Smooth muscle cell of the brain vasculature (primary cell): ENCODE measurements around the gene WDR37.

Experiments used
- DNase-seq: peaks from one replicate; pipeline ENCODE4 v3.0.0-alpha.2; 2012; ENCODE audit warnings: low read depth, low spot score

The WDR37 gene

GRCh38 chr10:1074052-1074747 lies 18.0 kb downstream of the WDR37 start:
- DNase-seq = no peak

- no peak for DNase-seq
These were observed 18.6 kb downstream of the WDR37 start for GRCh38 chr10:1074748-1075308.

DNA sequence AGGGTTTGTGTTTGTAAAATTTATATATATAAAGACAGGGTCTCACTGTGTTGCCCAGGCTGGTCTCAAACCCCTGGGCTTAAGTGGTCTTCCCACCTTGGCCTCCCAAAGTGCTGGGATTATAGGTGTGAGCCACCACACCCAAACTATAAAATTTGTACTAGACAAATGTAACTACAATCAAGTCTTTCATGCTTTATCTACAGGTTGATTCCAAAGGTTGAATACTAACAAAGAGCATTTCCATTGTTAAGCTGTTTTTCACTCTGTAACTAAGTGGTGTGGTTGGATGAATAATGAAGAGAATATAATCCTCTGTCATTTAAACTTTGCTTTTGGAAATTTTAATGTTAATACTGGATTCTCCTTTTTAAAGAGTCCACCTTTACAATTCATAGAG lies 22.5 kb downstream of the WDR37 start:
- no peak for DNase-seq

DNA sequence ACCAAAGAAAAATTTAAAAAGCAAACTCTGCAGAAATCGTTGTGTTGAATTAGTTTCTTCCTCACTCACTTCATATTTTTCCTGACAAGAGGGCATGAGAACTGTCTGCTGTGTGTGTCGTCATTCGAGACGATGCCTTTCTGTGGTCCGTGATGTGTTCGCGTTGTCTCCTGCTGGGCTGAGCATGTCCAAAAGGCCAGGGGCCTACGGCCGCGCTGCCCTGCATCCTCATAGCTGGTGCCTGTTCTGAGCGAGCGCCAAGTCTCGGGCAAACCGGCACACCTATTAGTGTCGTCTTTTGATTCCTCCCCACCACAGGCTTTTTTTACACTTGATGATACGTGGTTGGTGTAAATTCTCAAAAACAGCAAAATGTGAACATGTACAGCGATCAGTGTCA lies 27.4 kb downstream of the WDR37 start:
- no peak for DNase-seq

GRCh38 chr10:1084011-1084950 lies 28.1 kb downstream of the WDR37 start:
- no peak for DNase-seq

- no peak for DNase-seq
These were observed 29.1 kb downstream of the WDR37 start for GRCh38 chr10:1085258-1085657.

- no peak for DNase-seq
These were observed 30.6 kb downstream of the WDR37 start for GRCh38 chr10:1086787-1087186.

GRCh38 chr10:1089017-1089689 lies 33.0 kb downstream of the WDR37 start:
- DNase-seq = no peak

DNA sequence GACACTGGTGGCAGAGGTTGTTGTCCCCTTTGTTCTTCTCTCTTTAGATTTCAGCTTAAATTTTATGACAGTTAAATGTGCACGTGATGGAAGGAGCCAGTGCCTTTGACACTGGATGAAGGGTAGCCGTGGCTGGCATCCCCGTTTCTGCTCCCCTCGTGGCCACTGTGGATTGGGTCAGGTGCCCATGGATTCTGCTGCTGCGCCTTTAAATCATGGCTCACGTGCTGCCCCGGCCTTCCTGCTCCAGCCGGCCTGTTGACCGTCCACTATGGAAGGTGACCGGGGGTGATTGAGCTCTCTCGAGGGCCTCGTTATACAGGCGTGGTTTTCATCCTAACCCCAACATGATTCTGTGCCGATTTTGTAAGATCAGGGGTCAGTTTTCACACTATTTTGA lies 34.5 kb downstream of the WDR37 start:
- no peak for DNase-seq

- no peak for DNase-seq
These were observed 37.5 kb downstream of the WDR37 start for GRCh38 chr10:1093696-1094095.

GRCh38 chr10:1094112-1095057 lies 38.2 kb downstream of the WDR37 start:
- no peak for DNase-seq

DNA sequence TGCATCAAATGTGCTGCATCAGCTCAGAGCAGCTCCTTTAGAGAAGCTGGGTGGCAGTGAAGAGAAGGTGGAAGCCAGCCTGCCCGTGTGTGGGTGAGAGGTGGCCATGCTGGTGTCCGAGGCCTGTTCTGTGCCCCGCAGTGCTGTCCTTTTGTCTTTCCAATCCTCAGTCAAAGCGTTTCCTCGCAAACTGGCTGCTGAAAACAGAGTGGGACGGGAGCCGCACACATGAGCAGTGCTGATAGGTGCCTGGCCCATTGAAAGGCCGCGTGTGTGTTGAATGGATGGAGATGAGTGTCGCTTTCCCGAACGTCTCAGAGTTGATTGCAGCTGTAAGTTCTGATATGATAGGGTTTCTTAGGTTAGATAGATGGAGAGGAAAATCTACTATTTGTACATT lies 39.3 kb downstream of the WDR37 start:
- no peak for DNase-seq

DNA sequence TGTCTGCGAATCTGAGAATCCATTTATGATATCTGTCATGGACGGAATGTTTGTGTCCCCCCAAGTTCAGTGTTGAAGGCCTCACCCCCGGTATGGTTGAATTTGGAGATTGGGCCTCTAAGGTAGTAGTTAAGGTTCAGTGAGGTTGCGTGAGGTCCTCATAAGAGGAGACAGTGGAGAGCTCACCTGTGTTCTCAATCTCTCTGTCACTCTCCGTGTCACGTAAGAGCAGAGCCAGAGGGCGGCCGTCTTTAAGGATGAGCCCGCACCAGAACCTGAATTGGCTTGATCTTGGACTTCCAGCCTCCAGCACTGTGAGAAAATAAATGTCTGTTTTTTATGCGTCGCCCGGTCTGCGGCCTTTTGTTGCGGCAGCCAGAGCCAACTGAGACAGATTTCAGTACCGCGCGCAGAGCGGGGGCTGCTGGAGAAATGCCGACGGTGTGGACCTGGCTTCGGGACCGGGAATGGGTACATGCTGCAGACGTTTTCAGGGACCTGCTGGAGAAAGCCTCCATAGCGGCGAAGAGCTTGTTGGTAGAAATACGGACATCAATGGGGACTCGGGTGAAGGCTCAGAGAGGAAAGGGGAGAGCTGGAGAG lies 40.2 kb downstream of the WDR37 start:
- DNase-seq = no peak

GRCh38 chr10:1097436-1097835 lies 41.3 kb downstream of the WDR37 start:
- DNase-seq = no peak

DNA sequence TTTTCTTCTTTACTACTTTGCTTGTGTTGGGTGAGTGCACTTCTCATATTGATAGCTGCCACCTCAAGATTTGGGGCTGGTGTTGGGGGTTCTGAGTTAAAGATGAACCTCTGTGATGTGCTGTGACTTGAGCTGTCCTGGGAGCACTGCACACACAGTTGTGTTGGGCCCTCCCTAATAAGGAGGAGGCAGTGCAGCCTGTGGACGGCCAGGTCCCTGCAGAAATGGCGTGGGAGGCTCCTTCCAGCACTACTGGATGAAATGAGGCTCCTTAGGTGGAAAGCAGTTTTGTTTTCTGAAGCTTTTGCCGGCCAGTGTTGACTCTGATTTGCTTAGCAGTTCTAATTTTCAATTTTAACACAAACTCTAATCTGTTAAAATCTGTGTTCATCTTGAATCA lies 44.0 kb downstream of the WDR37 start:
- DNase-seq = no peak

DNA sequence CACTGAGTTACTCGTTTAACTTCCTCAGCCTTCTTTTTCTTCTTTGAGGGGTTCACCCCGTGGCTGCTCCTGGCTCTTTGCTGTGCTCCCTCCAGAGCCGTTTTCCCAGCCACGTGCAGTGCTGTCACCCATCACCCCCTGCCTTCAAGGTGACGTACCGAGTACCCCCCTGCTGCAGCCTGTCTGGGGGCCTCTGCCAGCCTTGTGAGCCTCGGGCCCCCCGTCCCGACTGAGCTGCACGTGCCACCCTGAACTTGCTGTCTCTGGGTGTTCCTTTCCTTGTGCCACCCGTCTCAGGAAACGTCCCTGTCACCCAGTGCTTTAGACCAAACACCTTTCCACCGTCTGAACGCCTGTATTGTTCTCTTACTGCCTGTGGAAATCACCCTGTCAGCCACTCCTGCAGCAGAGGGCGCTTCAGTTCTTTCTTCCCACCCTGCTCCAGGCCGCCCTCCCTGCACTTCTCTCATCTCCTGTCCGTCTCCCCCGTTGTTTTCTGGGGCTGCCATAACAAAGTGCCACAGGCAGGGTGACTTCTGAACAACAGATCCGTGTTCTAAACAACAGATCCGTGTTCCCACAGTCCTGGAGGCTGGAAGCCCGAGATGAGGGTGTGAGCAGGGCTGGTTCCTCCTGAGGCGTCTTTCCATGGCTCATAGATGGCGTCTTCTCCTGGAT lies 44.6 kb downstream of the WDR37 start:
- DNase-seq = no peak

DNA sequence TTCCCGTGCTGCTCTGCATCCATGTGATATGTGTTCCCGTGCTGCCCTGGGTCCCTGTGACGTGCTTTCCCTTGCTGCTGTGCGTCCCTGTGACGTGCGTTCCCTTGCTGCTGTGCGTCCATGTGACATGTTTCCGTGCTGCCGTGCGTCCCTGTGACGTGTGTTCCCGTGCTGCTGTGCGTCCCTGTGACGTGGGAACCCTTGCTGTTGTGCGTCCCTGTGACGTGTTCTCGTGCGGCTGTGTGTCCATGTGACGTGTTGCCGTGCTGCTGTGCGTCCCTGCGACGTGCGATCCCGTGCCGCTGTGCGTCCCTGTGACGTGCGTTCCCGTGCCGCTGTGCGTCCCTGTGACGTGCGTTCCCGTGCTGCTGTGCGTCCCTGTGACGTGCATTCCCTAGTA lies 45.8 kb downstream of the WDR37 start:
- DNase-seq = no peak

DNA sequence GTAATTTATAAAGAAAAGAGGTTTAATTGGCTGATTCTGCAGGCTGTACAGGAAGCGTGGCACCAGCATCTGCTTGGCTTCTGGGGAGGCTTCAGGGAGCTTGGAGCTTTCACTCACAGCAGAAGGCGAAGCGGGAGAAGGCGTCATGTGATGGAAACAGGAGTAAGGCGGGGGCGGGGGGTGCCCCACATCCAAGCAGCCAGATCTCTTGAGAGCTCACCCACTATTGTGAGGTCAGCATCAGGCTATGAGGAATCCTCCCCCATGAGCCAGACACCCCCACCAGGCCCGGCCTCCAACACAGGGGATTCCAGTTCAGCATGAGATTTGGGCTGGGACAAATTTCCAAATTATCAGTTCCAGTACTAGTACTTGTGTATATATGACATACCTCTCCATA lies 46.2 kb downstream of the WDR37 start:
- no peak for DNase-seq

- peak; percentile 10 for DNase-seq
These were observed 46.6 kb downstream of the WDR37 start for GRCh38 chr10:1102831-1103230.

DNA sequence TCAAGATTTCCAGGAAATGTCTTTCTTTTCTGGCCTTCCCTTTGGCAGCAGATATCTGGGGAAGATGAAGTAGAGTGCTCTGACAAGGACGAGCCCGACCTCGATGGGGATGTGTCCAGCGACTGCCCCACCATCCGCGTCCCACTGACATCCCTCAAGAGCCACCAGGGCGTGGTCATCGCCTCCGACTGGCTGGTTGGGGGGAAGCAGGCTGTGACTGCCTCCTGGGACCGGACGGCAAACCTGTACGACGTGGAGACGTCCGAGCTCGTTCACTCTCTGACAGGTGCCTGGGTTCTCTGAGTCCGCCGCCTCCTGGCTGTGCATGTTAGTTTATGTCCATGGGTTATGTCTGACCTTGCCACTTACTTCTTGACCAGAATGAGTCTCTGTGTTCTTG lies 47.4 kb downstream of the WDR37 start:
- DNase-seq = no peak
